Medulla oblongata (tissue), 1 donor: ENCODE data around the gene TSPYL4.

Source experiments
- DNase-seq: peaks from one replicate; pipeline ENCODE4 v3.0.0-alpha.2; 2015; ENCODE audit errors: extremely low spot score

Gene TSPYL4

GRCh38 chr6:116271149-116271708 is 17.4 kb upstream of the TSPYL4 start:
- no peak for DNase-seq

DNA sequence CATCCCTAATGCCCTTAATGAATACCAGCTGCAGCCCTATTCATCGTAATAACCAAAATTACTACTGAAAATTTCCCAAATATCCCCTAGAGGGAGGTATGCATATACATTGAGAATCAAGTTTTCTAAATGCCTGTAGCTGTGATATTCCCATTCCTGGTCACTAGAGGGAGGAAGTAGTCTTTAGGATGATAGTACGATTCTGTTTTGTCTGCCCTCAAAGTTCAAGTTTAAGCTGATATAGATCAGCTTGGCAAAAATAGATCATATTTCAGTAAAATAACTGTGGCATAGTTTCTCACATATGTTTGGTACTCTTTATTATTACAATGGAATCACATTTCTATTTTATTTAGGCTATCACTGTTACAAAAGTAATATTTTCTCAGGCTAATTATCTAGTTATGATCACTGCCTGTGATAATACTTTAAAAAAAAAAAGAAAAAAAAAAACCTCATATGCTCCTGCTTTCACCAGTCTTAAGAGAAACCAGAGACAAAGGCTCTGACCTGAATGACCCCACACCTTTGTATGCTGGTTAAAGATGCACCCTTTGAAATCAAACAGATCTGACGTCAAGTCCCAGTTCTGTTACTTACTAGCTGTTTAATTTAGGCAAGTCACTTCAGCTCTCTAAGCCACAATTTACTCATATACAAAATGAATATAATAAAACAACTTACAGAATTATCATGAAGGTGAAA is 14.9 kb upstream of the TSPYL4 start:
- DNase-seq, result peak; percentile 74

- DNase-seq, result no peak
These were observed 14.1 kb upstream of the TSPYL4 start for GRCh38 chr6:116267836-116268588.

- DNase-seq, result no peak
These were observed 12.9 kb upstream of the TSPYL4 start for GRCh38 chr6:116266803-116267202.

DNA sequence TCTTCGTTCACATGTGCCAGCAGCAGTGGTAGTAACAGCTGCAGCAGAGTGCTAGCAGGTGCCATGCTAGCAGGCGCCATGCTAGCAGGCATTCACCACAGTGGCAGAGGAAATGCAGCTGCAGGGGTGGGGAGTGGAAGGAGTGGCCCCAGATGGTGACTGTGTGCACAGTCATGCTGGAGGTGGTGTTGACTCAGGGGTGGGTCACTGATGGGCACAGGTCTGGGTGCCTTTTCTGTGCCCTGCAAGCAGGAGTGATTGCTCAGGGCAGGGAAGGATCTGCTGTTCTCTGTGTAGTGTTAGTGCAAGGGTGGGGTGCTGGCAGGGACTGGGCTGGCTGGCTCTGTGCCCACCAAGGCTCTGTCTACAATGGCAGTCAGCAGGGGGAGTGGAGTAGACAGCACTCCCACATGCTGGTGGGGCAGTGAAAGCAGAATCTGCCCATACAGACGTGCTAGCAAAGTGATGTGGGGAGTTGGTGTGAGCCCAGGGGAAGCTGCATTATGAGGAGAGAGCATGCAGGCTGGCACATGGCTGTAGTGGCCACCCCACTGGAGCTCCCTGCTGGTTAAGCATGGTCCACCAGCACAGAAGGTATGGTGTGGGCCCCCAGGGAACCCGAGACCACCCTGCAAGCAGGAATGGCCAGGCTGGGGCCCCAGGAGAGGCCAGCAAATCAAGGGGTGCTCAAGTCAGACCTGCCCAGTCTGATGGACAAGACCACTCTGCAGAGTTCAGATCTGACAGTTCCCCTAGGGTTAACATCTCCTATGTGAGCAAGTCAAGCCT is 11.4 kb upstream of the TSPYL4 start:
- no peak for DNase-seq

DNA sequence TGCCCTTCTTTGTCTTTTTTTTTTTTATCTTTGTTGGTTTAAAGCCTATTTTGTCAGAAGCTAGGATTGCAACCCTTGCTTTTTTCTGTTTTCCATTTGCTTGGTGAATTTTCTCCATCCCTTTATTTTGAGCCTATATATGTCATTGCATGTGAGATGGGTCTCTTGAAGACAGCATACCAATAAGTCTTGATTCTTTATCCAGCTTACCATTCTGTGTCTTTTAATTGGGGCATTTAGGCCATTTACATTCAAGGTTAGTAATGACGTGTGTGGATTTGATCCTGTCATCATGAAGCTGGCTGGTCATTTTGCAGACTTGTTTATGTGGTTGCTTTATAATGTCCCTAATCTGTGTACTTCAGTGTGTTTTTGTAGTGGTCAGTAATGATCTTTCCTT is 9.5 kb upstream of the TSPYL4 start:
- DNase-seq, result no peak

DNA sequence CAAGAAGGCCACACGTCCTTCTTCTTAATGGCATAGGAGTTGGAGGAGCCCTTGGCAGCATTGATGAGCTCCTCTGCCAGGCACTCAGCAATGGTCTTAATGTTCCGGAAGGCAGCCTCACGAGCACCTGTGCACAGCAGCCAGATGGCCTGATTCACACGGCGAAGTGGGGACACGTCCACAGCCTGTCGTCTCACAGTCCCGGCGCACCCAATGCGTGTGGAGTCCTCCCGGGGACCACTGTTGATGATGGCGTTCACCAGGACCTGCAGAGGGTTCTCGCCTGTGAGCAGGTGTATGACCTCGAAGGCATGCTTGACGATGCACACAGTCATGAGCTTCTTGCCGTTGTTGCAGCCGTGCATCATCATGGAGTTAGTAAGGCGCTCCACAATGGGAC is 4.6 kb upstream of the TSPYL4 start:
- DNase-seq, result no peak

DNA sequence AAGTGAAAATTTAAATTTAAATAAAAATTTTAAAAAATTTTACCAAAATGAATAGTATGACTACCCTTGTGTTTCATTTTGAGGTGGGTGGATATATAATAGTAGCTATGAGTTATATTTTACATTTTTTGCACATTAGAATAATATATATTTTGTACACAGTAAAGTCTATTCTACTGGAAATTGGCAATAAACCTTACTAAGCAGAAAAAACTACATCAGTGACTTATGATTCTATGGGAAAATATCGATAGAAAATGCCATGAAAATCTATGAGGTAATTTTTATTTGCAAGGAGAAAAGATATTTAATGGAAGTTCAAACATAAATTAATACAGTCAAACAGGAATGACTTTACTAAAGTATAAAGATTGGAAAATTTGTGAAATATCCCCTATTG is 2.8 kb upstream of the TSPYL4 start:
- DNase-seq, result no peak

DNA sequence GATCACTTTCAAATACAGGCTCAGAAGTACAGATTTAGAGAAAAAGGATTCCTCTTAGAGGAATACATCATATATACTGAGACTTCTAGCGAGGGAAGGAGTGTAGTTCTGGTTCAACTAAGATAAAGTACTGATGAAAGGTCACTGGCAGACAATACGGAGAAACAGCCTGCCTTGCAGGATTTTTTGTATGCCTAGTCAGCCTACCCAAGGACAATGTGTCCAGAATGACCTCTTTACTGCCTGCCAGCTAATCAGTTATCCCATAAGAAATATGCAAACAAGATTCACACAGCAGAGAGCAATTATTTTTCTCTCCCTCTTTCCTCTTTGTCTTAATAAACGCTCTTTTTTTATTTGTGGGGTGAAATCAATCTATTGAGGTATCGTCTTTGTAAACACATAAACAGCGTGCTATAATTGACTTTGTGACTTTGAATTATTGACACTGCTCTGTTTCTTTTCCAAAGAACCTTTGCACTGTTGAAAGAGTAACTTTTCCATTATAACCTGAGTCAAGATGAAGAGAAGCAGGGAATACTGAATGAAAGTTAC is 1.4 kb upstream of the TSPYL4 start:
- no peak for DNase-seq

- no peak for DNase-seq
These were observed 602 bp upstream of the TSPYL4 start for GRCh38 chr6:116254297-116255056.

- DNase-seq, result no peak
These were observed 729 bp downstream of the TSPYL4 start for GRCh38 chr6:116253188-116253504.

- peak; percentile 55 for DNase-seq
These were observed 2.1 kb downstream of the TSPYL4 start for GRCh38 chr6:116251568-116252384.

- no peak for DNase-seq
These were observed 5.3 kb downstream of the TSPYL4 start for GRCh38 chr6:116248577-116248976.

- DNase-seq, result no peak
These were observed 6.6 kb downstream of the TSPYL4 start for GRCh38 chr6:116247285-116247684.

DNA sequence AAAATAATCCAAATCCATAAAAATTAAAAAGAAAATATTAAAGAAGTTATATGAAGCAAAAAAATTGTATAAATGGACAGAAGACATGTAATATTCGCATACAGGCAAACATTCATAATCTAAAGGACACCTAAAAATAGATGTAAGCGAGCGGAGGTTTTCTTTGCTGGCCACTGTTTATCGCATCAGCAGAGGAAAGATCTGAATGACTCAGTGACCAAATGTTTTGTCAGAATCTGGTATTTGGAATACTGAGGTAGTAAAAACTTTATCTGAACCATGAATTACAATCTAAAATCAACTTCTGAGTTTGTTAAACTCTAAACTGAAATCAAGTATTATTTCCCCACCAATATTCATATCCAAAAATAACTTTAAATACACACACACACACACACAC is 7.8 kb downstream of the TSPYL4 start:
- no peak for DNase-seq

DNA sequence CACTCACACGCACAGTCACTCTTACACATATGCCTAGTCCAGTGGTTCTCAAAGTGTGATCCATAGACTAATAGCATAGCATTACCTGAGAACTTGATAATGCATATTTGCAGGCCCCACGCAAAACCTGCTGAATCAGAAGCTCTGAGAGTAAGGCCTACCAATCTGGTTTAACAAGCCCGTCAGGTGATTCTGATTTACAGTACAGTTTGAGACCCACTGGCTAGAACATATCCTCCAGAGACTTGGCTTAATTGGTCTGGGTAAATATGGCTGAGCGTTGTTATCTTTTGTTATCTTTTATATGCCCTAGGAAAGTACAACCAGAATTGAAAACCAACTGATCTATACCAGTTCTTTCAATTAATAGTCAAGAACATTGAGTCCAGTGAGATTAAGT is 9.6 kb downstream of the TSPYL4 start:
- no peak for DNase-seq

GRCh38 chr6:116239856-116240255 is 14.0 kb downstream of the TSPYL4 start:
- DNase-seq, result no peak

DNA sequence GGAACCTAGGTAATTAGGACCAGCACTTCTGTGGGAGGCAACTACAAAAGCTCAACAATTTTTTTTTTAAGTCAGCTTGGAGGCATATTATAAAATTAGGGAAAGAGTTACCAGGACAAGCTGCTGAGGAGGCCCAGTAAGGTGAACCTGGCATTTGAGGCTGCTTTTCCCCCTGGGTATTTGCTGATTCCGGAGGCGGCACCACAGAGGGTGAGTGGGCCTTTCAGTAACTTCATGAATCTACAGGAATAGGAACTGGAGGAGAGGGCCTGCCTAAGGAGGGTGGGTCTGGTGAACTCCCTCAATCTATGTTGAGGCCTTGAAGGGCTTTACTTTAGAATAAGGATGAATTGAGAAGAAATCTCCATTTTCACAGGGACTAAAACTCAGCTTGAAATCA is 14.6 kb downstream of the TSPYL4 start:
- DNase-seq, result no peak

GRCh38 chr6:116238083-116238482 is 15.8 kb downstream of the TSPYL4 start:
- no peak for DNase-seq

- no peak for DNase-seq
These were observed 19.2 kb downstream of the TSPYL4 start for GRCh38 chr6:116234689-116235088.
